OCI-LY3 (cell line): ENCODE results near the gene P4HA2.

ENCODE experiments used
- H2AFZ ChIP-seq: fragments of 200-600, 300-600 bp; shearing (Covaris generic); 2 replicates; pipeline ENCODE4 v1.6.0; 2014; ENCODE audit warnings: antibody characterized with exemption, low read depth, low read length
- H3K27ac ChIP-seq: fragments of 200-600, 300-600 bp; sonication (generic); 2 replicates; pipeline ENCODE4 v1.5.1; 2014; ENCODE audit warnings: mild to moderate bottlenecking, low read length, moderate library complexity, mixed read lengths
- H3K27me3 ChIP-seq: fragments of 200-600, 300-600 bp; sonication (generic); 2 replicates; pipeline ENCODE4 v1.6.1; 2014; ENCODE audit warnings: low read depth, low read length, mixed read lengths
- H3K36me3 ChIP-seq: fragments of 200-600, 300-600 bp; sonication (generic); replicated peaks from 2 replicates; pipeline ENCODE3; 2014; ENCODE audit warnings: low read depth, low read length, mixed read lengths
- H3K4me1 ChIP-seq: fragments of 300-600, 200-600 bp; sonication (generic); 2 replicates; pipeline ENCODE4 v1.6.1; 2014; ENCODE audit warnings: low read length, mixed read lengths
- H3K4me2 ChIP-seq: fragments of 200-600, 300-600 bp; sonication (generic); 2 replicates; pipeline ENCODE4 v1.6.1; 2014; ENCODE audit warnings: low read length, mixed read lengths
- H3K4me3 ChIP-seq: fragments of 300-600, 200-600 bp; sonication (generic); 2 replicates; pipeline ENCODE4 v1.5.1; 2014; ENCODE audit warnings: antibody characterized with exemption, mild to moderate bottlenecking, low read length, moderate library complexity
- H3K79me2 ChIP-seq: fragments of 300-600, 200-600 bp; shearing (Covaris generic); 2 replicates; pipeline ENCODE4 v1.6.1; 2014; ENCODE audit warnings: mild to moderate bottlenecking, low read length, mixed read lengths
- H3K9ac ChIP-seq: fragments of 300-600, 200-600 bp; shearing (Covaris generic); 2 replicates; pipeline ENCODE4 v1.6.0; 2014; ENCODE audit warnings: mild to moderate bottlenecking, low read length, moderate library complexity
- H3K9me3 ChIP-seq: fragments of 200-600, 300-600 bp; shearing (Covaris generic); 2 replicates; pipeline ENCODE4 v1.6.1; 2014; ENCODE audit warnings: low read length, mixed read lengths; ENCODE audit not compliant: insufficient read depth
- H4K20me1 ChIP-seq: fragments of 200-600, 300-600 bp; sonication (generic); 2 replicates; pipeline ENCODE4 v1.6.1; 2016; ENCODE audit warnings: low read length, mixed read lengths; ENCODE audit not compliant: insufficient read depth
- CTCF ChIP-seq: fragments of 200-600, 300-600 bp; sonication (generic); IDR thresholded peaks from 2 replicates; pipeline ENCODE4 v1.5.1; 2014; ENCODE audit warnings: antibody characterized with exemption, low read length, low read depth
- EZH2phosphoT487 ChIP-seq: fragments of 200-600 bp; shearing (Covaris generic); IDR thresholded peaks from 2 replicates; pipeline ENCODE4 v1.6.1; 2018; ENCODE audit warnings: antibody characterized with exemption, mixed run types, low read depth

Gene P4HA2

GRCh38 chr5:132263548-132264261, 36.1 kb upstream of the P4HA2 start:
- H2AFZ ChIP-seq, result no peak overlapping the region
- H3K27ac ChIP-seq, result no peak overlapping the region
- no peaks in the 10 kb centered on the region for H4K20me1 ChIP-seq
- no peak overlapping the region for H3K4me2 ChIP-seq
- no peak overlapping the region for H3K9ac ChIP-seq
- no peaks in the 10 kb centered on the region for H3K27me3 ChIP-seq
- no peaks in the 10 kb centered on the region for H3K36me3 ChIP-seq
- no peaks in the 10 kb centered on the region for H3K9me3 ChIP-seq
- TF ChIP-seq EZH2phosphoT487, result no peak
- no peak for TF ChIP-seq CTCF
- peaks cover 11% of the 10 kb centered on the region for H3K4me1 ChIP-seq
- no peak overlapping the region for H3K4me3 ChIP-seq
- H3K79me2 ChIP-seq, result no peaks in the 10 kb centered on the region

- Histone ChIP-seq H3K4me3 (no peak overlapping the region), H3K9me3 (no peaks in the 10 kb centered on the region), H2AFZ (no peak overlapping the region), H3K4me1 (peaks cover 4% of the 10 kb centered on the region), H3K27ac (no peak overlapping the region), H3K9ac (no peak overlapping the region), H3K4me2 (no peak overlapping the region), H3K36me3 (no peaks in the 10 kb centered on the region), H3K27me3 (no peaks in the 10 kb centered on the region), H3K79me2 (no peaks in the 10 kb centered on the region), H4K20me1 (no peaks in the 10 kb centered on the region)
- TF ChIP-seq CTCF (no peak), EZH2phosphoT487 (no peak)
Measured at GRCh38 chr5:132262882-132263547, 35.4 kb upstream of the P4HA2 start.

GRCh38 chr5:132261881-132262845, 34.5 kb upstream of the P4HA2 start:
- no peaks in the 10 kb centered on the region for H3K9me3 ChIP-seq
- no peaks in the 10 kb centered on the region for H3K27me3 ChIP-seq
- no peak overlapping the region for H3K4me3 ChIP-seq
- H3K4me1 ChIP-seq, result no peaks in the 10 kb centered on the region
- no peak for TF ChIP-seq EZH2phosphoT487
- no peak for TF ChIP-seq CTCF
- H2AFZ ChIP-seq, result no peak overlapping the region
- H3K36me3 ChIP-seq, result no peaks in the 10 kb centered on the region
- no peak overlapping the region for H3K27ac ChIP-seq
- H3K9ac ChIP-seq, result no peak overlapping the region
- no peaks in the 10 kb centered on the region for H3K79me2 ChIP-seq
- H3K4me2 ChIP-seq, result no peak overlapping the region
- H4K20me1 ChIP-seq, result no peaks in the 10 kb centered on the region
